Naive thymus-derived CD4-positive, alpha-beta T cell (primary cell): ENCODE data around the gene B3GNT5. TPM values are rescaled to one million over a fixed set of nuclear protein-coding genes. Genes with fewer than 3 reads are reported as not detected.

Source experiments
- ATAC-seq: fragments of 150-1000 bp; cut with Tn5 transposase; 2 replicates; pipeline ENCODE4 v1.10.0; 2021; ENCODE audit warnings: mild to moderate bottlenecking, moderate library complexity
- CTCF ChIA-PET: fragments of 350-600 bp; sonication (Branson Sonifier 250); formaldehyde crosslinking; loops from one replicate; lab custom pipeline; 2021; ENCODE audit warnings: antibody characterized with exemption; lab: Charles Lee
- POLR2A ChIA-PET: fragments of 350-600 bp; sonication (Branson Sonifier 250); formaldehyde crosslinking; loops from one replicate; lab custom pipeline; 2021; ENCODE audit warnings: antibody characterized with exemption, inconsistent platforms; lab: Charles Lee
- DNase-seq, 9 donors: peaks; one replicate each; pipeline versions ENCODE4 v3.0.0 to v3.0.0-alpha.2; 2020 to 2022; ENCODE audit warnings: mixed read lengths in 1 of 9
- H3K27ac ChIP-seq: one replicate; pipeline ENCODE4 v1.7.0; 2013; ENCODE audit warnings: mild to moderate bottlenecking, low read depth, low read length, moderate library complexity
- H3K27me3 ChIP-seq, 2 donors: one replicate each; pipeline ENCODE4 v1.7.0; 2013; ENCODE audit warnings: low read length in 2 of 2, mild to moderate bottlenecking in 2 of 2, moderate library complexity in 2 of 2; ENCODE audit not compliant: control insufficient read depth in 2 of 2, insufficient read depth in 2 of 2
- H3K36me3 ChIP-seq, 3 experiments: 1 replicate in 2 of 3; 2 replicates in 1 of 3; pipeline ENCODE4 v1.7.0; 2013; ENCODE audit warnings: low read length in 3 of 3, mild to moderate bottlenecking in 3 of 3, moderate library complexity in 1 of 3; ENCODE audit not compliant: insufficient read depth in 3 of 3, control insufficient read depth in 2 of 3
- H3K4me1 ChIP-seq, 2 donors: one replicate each; pipeline ENCODE4 v1.7.0; 2013; ENCODE audit warnings: low read length in 2 of 2, mild to moderate bottlenecking in 2 of 2, moderate library complexity in 1 of 2; ENCODE audit not compliant: control insufficient read depth in 2 of 2, insufficient read depth in 2 of 2
- H3K4me3 ChIP-seq: 2 replicates; pipeline ENCODE4 v1.7.0; 2013; ENCODE audit warnings: mild to moderate bottlenecking, low read length
- H3K9me3 ChIP-seq, 3 experiments: 1 replicate in 2 of 3; 2 replicates in 1 of 3; pipeline ENCODE4 v1.7.0; 2013; ENCODE audit warnings: low read length in 3 of 3; ENCODE audit not compliant: control insufficient read depth in 2 of 3
- H3K27ac Mint-ChIP-seq, 9 donors: one replicate each; pipeline ENCODE4 v1.8.0; 2020 to 2022; ENCODE audit warnings: mixed read lengths in 9 of 9, mild to moderate bottlenecking in 8 of 9, moderate library complexity in 5 of 9, inconsistent platforms in 2 of 9
- H3K27me3 Mint-ChIP-seq, 5 donors: one replicate each; pipeline ENCODE4 v1.8.0; 2021 to 2022; ENCODE audit warnings: mixed read lengths in 5 of 5, mild to moderate bottlenecking in 1 of 5
- H3K36me3 Mint-ChIP-seq, 5 donors: one replicate each; pipeline ENCODE4 v1.8.0; 2020 to 2022; ENCODE audit warnings: mixed read lengths in 5 of 5, mild to moderate bottlenecking in 3 of 5, inconsistent platforms in 1 of 5
- H3K4me1 Mint-ChIP-seq, 7 donors: one replicate each; pipeline ENCODE4 v1.8.0; 2020 to 2022; ENCODE audit warnings: mixed read lengths in 7 of 7, mild to moderate bottlenecking in 3 of 7, inconsistent platforms in 1 of 7
- H3K4me3 Mint-ChIP-seq, 10 donors: one replicate each; pipeline ENCODE4 v1.8.0; 2020 to 2022; ENCODE audit warnings: mild to moderate bottlenecking in 10 of 10, mixed read lengths in 10 of 10, moderate library complexity in 6 of 10, inconsistent platforms in 2 of 10
- H3K9me3 Mint-ChIP-seq, 11 donors: one replicate each; pipeline ENCODE4 v1.8.0; 2020 to 2022; ENCODE audit warnings: mixed read lengths in 11 of 11, mild to moderate bottlenecking in 4 of 11, inconsistent platforms in 1 of 11, moderate library complexity in 1 of 11
- intact Hi-C, 2 donors: fragments of 100-400 bp; cut with micrococcal nuclease; formaldehyde crosslinking; loops; one replicate each; pipeline ENCODE4 v1.15.1; 2023
- polyA plus RNA-seq, 2 donors: library from polyadenylated mRNA; unstranded; fragments of 300-500 nt; fragmentation: Illumina TruSeq; gene quantifications; one replicate each; pipeline ENCODE4 v1.2.3, GENCODE V29; 2021
- total RNA-seq, 6 experiments: library from RNA in 5 of 6; stranded (reverse) in 5 of 6; gene quantifications; 1 replicate in 5 of 6; 2 replicates in 1 of 6; pipeline ENCODE4 v1.2.3 and lab custom pipeline; 2021 to 2026

The B3GNT5 gene
- total and polyA plus RNA-seq, 7 experiments from 2014 or later = 0.22 to 13.1 (median 1.5) TPM; not detected in 2

GRCh38 chr3:183288117-183288516 is 35.1 kb downstream of the B3GNT5 start:
- H3K36me3 ChIP-seq = no peaks in the 10 kb centered on the region
- H3K4me1 ChIP-seq = peaks cover 14 to 19% of the 10 kb centered on the region in 2 donors
- no peaks in the 10 kb centered on the region for H3K9me3 ChIP-seq
- DNase-seq (no peak), ATAC-seq (no peak)
- H3K36me3 Mint-ChIP-seq = peaks cover 0 to 7% (median 0%) of the 10 kb centered on the region in 5 donors
- no peak overlapping the region for H3K27ac Mint-ChIP-seq
- H3K4me1 Mint-ChIP-seq = peaks cover 0 to 30% (median 18%) of the 10 kb centered on the region in 7 donors
- H3K27ac ChIP-seq = no peak overlapping the region
- H3K4me3 ChIP-seq = no peak overlapping the region
- H3K4me3 Mint-ChIP-seq = no peak overlapping the region
- no peaks in the 10 kb centered on the region for H3K9me3 Mint-ChIP-seq
- no peaks in the 10 kb centered on the region for H3K27me3 Mint-ChIP-seq
- CTCF ChIA-PET = no interaction called here
- POLR2A ChIA-PET = interaction anchor here (0.6 kb wide), 1 partner anchor 30 kb away, joined by 3 read pairs; no protein-coding TSS in a partner anchor
- H3K27me3 ChIP-seq = no peaks in the 10 kb centered on the region
- intact Hi-C loops = loop anchor here (5.0 to 10.0 kb wide), 3 partner anchors 36 to 496 kb away; partner anchors contain the start of genes ATP11B (in 1 of the 2), B3GNT5 (in 1 of the 2) and KLHL6 (in 1 of the 2)

GRCh38 chr3:183290216-183290615 is 37.2 kb downstream of the B3GNT5 start:
- H3K4me3 ChIP-seq = no peak overlapping the region
- no peaks in the 10 kb centered on the region for H3K9me3 Mint-ChIP-seq
- H3K4me1 ChIP-seq = peaks cover 11 to 12% of the 10 kb centered on the region in 2 donors
- peaks cover 0 to 7% (median 0%) of the 10 kb centered on the region in 5 donors for H3K36me3 Mint-ChIP-seq
- POLR2A ChIA-PET = no interaction called here
- intact Hi-C loops = no loop called here
- H3K9me3 ChIP-seq = no peaks in the 10 kb centered on the region
- CTCF ChIA-PET = no interaction called here
- ATAC-seq (no peak), DNase-seq (no peak)
- H3K27me3 ChIP-seq = no peaks in the 10 kb centered on the region
- H3K27ac Mint-ChIP-seq = no peak overlapping the region
- no peak overlapping the region for H3K27ac ChIP-seq
- no peaks in the 10 kb centered on the region for H3K36me3 ChIP-seq
- peaks cover 0 to 20% (median 14%) of the 10 kb centered on the region in 7 donors for H3K4me1 Mint-ChIP-seq
- no peak overlapping the region for H3K4me3 Mint-ChIP-seq
- H3K27me3 Mint-ChIP-seq = no peaks in the 10 kb centered on the region

GRCh38 chr3:183291497-183292031 is 38.5 kb downstream of the B3GNT5 start:
- Histone ChIP-seq H3K4me1 (peaks cover 0 to 1% of the 10 kb centered on the region in 2 donors), H3K27ac (no peak overlapping the region), H3K36me3 (no peaks in the 10 kb centered on the region), H3K4me3 (no peak overlapping the region), H3K9me3 (no peaks in the 10 kb centered on the region), H3K27me3 (no peaks in the 10 kb centered on the region)
- Mint-ChIP-seq H3K36me3 (peaks cover 0 to 7% (median 0%) of the 10 kb centered on the region in 5 donors), H3K27me3 (no peaks in the 10 kb centered on the region), H3K4me1 (peaks cover 0 to 7% (median 4%) of the 10 kb centered on the region in 7 donors), H3K4me3 (no peak overlapping the region), H3K27ac (no peak overlapping the region), H3K9me3 (no peaks in the 10 kb centered on the region)
- intact Hi-C loops = no loop called here
- POLR2A ChIA-PET = no interaction called here
- ATAC-seq = no peak
- no peak for DNase-seq
- CTCF ChIA-PET = no interaction called here

GRCh38 chr3:183293966-183294365 is 40.9 kb downstream of the B3GNT5 start:
- H3K4me1 ChIP-seq = no peaks in the 10 kb centered on the region
- Mint-ChIP-seq H3K27ac (no peak overlapping the region), H3K4me3 (no peak overlapping the region), H3K36me3 (peaks cover 0 to 7% (median 0%) of the 10 kb centered on the region in 5 donors), H3K27me3 (no peaks in the 10 kb centered on the region), H3K9me3 (no peaks in the 10 kb centered on the region), H3K4me1 (peaks cover 0 to 4% (median 0%) of the 10 kb centered on the region in 7 donors)
- no peaks in the 10 kb centered on the region for H3K9me3 ChIP-seq
- no peak overlapping the region for H3K27ac ChIP-seq
- H3K4me3 ChIP-seq = no peak overlapping the region
- no peaks in the 10 kb centered on the region for H3K27me3 ChIP-seq
- DNase-seq = no peak
- ChIA-PET CTCF (interaction anchor here (0.9 kb wide), 1 partner anchor 8 kb away, joined by 3 read pairs; no protein-coding TSS in a partner anchor), POLR2A (no interaction called here)
- no peaks in the 10 kb centered on the region for H3K36me3 ChIP-seq
- intact Hi-C loops = no loop called here
- ATAC-seq = no peak

- Histone ChIP-seq H3K36me3 (no peaks in the 10 kb centered on the region), H3K4me3 (no peak overlapping the region), H3K27me3 (no peaks in the 10 kb centered on the region), H3K9me3 (no peaks in the 10 kb centered on the region), H3K4me1 (no peaks in the 10 kb centered on the region), H3K27ac (no peak overlapping the region)
- Mint-ChIP-seq H3K27me3 (no peaks in the 10 kb centered on the region), H3K9me3 (no peaks in the 10 kb centered on the region), H3K4me1 (peaks cover 0 to 4% (median 0%) of the 10 kb centered on the region in 7 donors), H3K27ac (no peak overlapping the region), H3K4me3 (no peak overlapping the region), H3K36me3 (peaks cover 0 to 10% (median 0%) of the 10 kb centered on the region in 5 donors)
- ATAC-seq = peak; percentile 57
- CTCF ChIA-PET = no interaction called here
- POLR2A ChIA-PET = no interaction called here
- intact Hi-C loops = no loop called here
- no peak for DNase-seq
Measured at GRCh38 chr3:183295211-183295610, 42.2 kb downstream of the B3GNT5 start.

- ATAC-seq = no peak
- CTCF ChIA-PET = no interaction called here
Measured at GRCh38 chr3:183296944-183297343, 43.9 kb downstream of the B3GNT5 start.

GRCh38 chr3:183298701-183299153 is 45.7 kb downstream of the B3GNT5 start:
- CTCF ChIA-PET = no interaction called here

More at GRCh38 chr3:183296944-183297343, 43.9 kb downstream of the B3GNT5 start:
- Histone ChIP-seq H3K4me1 (no peaks in the 10 kb centered on the region), H3K9me3 (no peaks in the 10 kb centered on the region), H3K27me3 (no peaks in the 10 kb centered on the region), H3K4me3 (no peak overlapping the region), H3K27ac (no peak overlapping the region), H3K36me3 (no peaks in the 10 kb centered on the region)
- Mint-ChIP-seq H3K36me3 (peaks cover 0 to 4% (median 0%) of the 10 kb centered on the region in 5 donors), H3K9me3 (no peaks in the 10 kb centered on the region), H3K4me3 (no peak overlapping the region), H3K27me3 (no peaks in the 10 kb centered on the region), H3K4me1 (peaks cover 0 to 6% (median 0%) of the 10 kb centered on the region in 7 donors), H3K27ac (no peak overlapping the region)
- intact Hi-C loops = no loop called here
- POLR2A ChIA-PET = no interaction called here
- no peak for DNase-seq

More at GRCh38 chr3:183298701-183299153, 45.7 kb downstream of the B3GNT5 start:
- Mint-ChIP-seq H3K27me3 (no peaks in the 10 kb centered on the region), H3K27ac (no peak overlapping the region), H3K9me3 (no peaks in the 10 kb centered on the region), H3K36me3 (peaks cover 0 to 4% (median 0%) of the 10 kb centered on the region in 5 donors), H3K4me3 (no peak overlapping the region), H3K4me1 (peaks cover 0 to 21% (median 0%) of the 10 kb centered on the region in 7 donors)
- POLR2A ChIA-PET = no interaction called here
- ATAC-seq = peak; percentile 75
- intact Hi-C loops = no loop called here
- Histone ChIP-seq H3K27ac (no peak overlapping the region), H3K36me3 (no peaks in the 10 kb centered on the region), H3K27me3 (no peaks in the 10 kb centered on the region), H3K4me3 (no peak overlapping the region), H3K9me3 (no peaks in the 10 kb centered on the region), H3K4me1 (no peaks in the 10 kb centered on the region)
- DNase-seq = no peak
